Right cardiac atrium (tissue), 5 donors: Measurements from ENCODE around the gene HES4. TPM values are rescaled to one million over a fixed set of nuclear protein-coding genes. Genes with fewer than 3 reads are reported as not detected.
"Not testable (repeated sequence)": the region's sequence is repeated elsewhere in the genome, so short reads cannot be mapped to it uniquely, and the experiment has no call there.

Experiments
- ATAC-seq, 2 donors: fragments of 200-7000 bp; cut with Tn5 transposase; one replicate each; pipeline versions ENCODE4 v1.8.0 to v1.9.1; 2020; ENCODE audit warnings: moderate library complexity in 2 of 2, mild to moderate bottlenecking in 1 of 2
- DNase-seq, 3 donors: peaks; one replicate each; pipeline ENCODE4 v3.0.0-alpha.2; 2020
- H3K27ac ChIP-seq: one replicate; pipeline ENCODE4 v1.5.1; 2013; ENCODE audit warnings: mild to moderate bottlenecking, low read length, control low read depth, moderate library complexity
- H3K27me3 ChIP-seq: one replicate; pipeline ENCODE4 v1.6.1; 2013; ENCODE audit not compliant: control insufficient read depth, insufficient read depth
- H3K4me1 ChIP-seq: one replicate; pipeline ENCODE4 v1.6.1; 2013; ENCODE audit warnings: low read length; ENCODE audit not compliant: control insufficient read depth, insufficient read depth
- H3K4me3 ChIP-seq: one replicate; pipeline ENCODE4 v1.5.1; 2013; ENCODE audit warnings: low read length, control low read depth
- H3K9me3 ChIP-seq: one replicate; pipeline ENCODE4 v1.6.1; 2013; ENCODE audit warnings: low read length; ENCODE audit not compliant: control insufficient read depth
- WGBS: extraction: QIAGEN DNeasy Blood & Tissue Kit; methylation state at CpG from one replicate; pipeline ENCODE4 v1.1.7; 2013; 5-methylcytosine and 5-hydroxymethylcytosine counted together
- intact Hi-C, 4 donors: fragments of 100-400 bp; cut with DNase I; formaldehyde crosslinking; loops; one replicate each; pipeline versions ENCODE4 v1.11.0 to v1.14.0; 2022 to 2023
- polyA plus RNA-seq: library from polyadenylated mRNA; stranded (reverse); fragments of 200-250 nt; gene quantifications from one replicate; pipeline ENCODE4 v1.2.3, GENCODE V29; 2013
- total RNA-seq, 4 donors: library from RNA; stranded (reverse); fragmentation: NEBNext Ultra II Directional; extraction: Animal tissue kit (Norgen Biotek cat#: 25700); gene quantifications; one replicate each; pipeline ENCODE4 v1.2.1, GENCODE V29; 2021
- donor health status: healthy with polysubstance abuse.
- donor health status: DM: no; HTN: yes; CAD: no.
- donor health status: DM: no; HTN: no; CAD: no.
- donor health status: DM: no; HTN: yes; CAD: no; lungs with severe emphysema.
- donor health status: DM: yes; HTN: yes; CAD: no.

Gene HES4
- total and polyA plus RNA-seq, 5 donors, result 25.7 to 62.5 (median 38.2) TPM

GRCh38 chr1:981955-982558 lies 17.8 kb downstream of the HES4 start, which contains the start of gene PERM1:
Gene PERM1 (minus strand): TSS chr1:982093. CDS start chr1:981029, 1,064 bp downstream.
- intact Hi-C loops, result loop anchor here in 1 of 4 donors (5.0 kb wide), 1 partner anchor 80 kb away; no protein-coding TSS in a partner anchor
- DNase-seq (peak; percentile 70 to 89 (median 85)), ATAC-seq (peak; percentile 67 to 68)
- 52% methylated on average over 28 of the region's 28 CpGs for WGBS
- H3K9me3 ChIP-seq, result no peaks in the 10 kb centered on the region
- peak within 1 kb of the TSS; percentile 81 for H3K27ac ChIP-seq
- H3K4me3 ChIP-seq, result peak within 1 kb of the TSS; percentile 12
- H3K27me3 ChIP-seq, result no peaks in the 10 kb centered on the region
- no peaks in the 10 kb centered on the region for H3K4me1 ChIP-seq

- peak overlapping the region; percentile 81 for H3K27ac ChIP-seq
- H3K27me3 ChIP-seq, result no peaks in the 10 kb centered on the region
- H3K4me3 ChIP-seq, result peak overlapping the region; percentile 12
- ATAC-seq (peak; percentile 3 to 9), DNase-seq (peak; percentile 30 to 73 (median 58))
- no peaks in the 10 kb centered on the region for H3K4me1 ChIP-seq
- WGBS, result 75% methylated on average over 21 of the region's 21 CpGs
- intact Hi-C loops, result loop anchor here in 1 of 4 donors (5.0 kb wide), 1 partner anchor 81 kb away; no protein-coding TSS in a partner anchor
- no peaks in the 10 kb centered on the region for H3K9me3 ChIP-seq
Measured at GRCh38 chr1:981491-981954, 18.4 kb downstream of the HES4 start.

- 55% methylated on average over 35 of the region's 35 CpGs for WGBS
- Histone ChIP-seq H3K27me3 (no peaks in the 10 kb centered on the region), H3K27ac (peak overlapping the region; percentile 81), H3K9me3 (no peaks in the 10 kb centered on the region), H3K4me3 (peak overlapping the region; percentile 22), H3K4me1 (no peaks in the 10 kb centered on the region)
- intact Hi-C loops, result loop anchor here in 1 of 4 donors (5.0 kb wide), 1 partner anchor 82 kb away; no protein-coding TSS in a partner anchor
- ATAC-seq (peak; percentile 62 to 69), DNase-seq (peak; percentile 65 to 91 (median 86))
Measured at GRCh38 chr1:980602-981395, 19.1 kb downstream of the HES4 start.

DNA sequence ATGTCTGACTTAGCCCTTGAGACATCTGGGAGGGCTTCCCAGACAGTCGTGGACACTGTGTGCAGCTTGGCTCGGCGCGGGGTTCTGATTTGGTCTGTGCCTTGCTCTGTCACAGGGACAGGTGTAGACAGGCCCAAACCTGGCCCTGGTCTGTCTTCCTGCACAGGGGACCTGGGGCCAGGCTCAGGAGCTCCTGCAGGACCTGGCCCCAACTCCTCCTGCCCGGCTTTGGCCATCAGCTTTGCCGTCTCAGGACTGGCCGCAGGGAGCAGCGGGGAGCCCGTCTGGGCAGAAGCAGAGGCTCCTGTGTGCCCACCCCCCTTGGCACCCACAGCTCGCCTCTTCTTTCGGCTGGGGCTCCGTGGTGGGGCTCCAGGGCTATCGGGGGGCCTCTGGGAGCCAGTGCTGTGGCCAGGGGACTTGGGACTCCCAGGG lies 19.7 kb downstream of the HES4 start:
- 64% methylated on average over 13 of the region's 13 CpGs for WGBS
- intact Hi-C loops, result loop anchor here in 1 of 4 donors (5.0 kb wide), 1 partner anchor 82 kb away; no protein-coding TSS in a partner anchor
- Histone ChIP-seq H3K4me1 (no peaks in the 10 kb centered on the region), H3K27ac (peak overlapping the region; percentile 1), H3K4me3 (peak overlapping the region; percentile 22), H3K27me3 (no peaks in the 10 kb centered on the region), H3K9me3 (no peaks in the 10 kb centered on the region)
- DNase-seq (peak in 2 of 3 donors; percentile 54 to 57), ATAC-seq (peak in 1 of 2 donors; percentile 1)

- Histone ChIP-seq H3K4me3 (no peak overlapping the region), H3K4me1 (no peaks in the 10 kb centered on the region), H3K27ac (no peak overlapping the region), H3K9me3 (no peaks in the 10 kb centered on the region), H3K27me3 (no peaks in the 10 kb centered on the region)
- ATAC-seq (no peak), DNase-seq (no peak)
- WGBS, result 94% methylated on average over 9 of the region's 9 CpGs
- intact Hi-C loops, result loop anchor here in 1 of 4 donors (5.0 kb wide), 1 partner anchor 83 kb away; no protein-coding TSS in a partner anchor
Measured at GRCh38 chr1:979744-980072, 20.2 kb downstream of the HES4 start.

DNA sequence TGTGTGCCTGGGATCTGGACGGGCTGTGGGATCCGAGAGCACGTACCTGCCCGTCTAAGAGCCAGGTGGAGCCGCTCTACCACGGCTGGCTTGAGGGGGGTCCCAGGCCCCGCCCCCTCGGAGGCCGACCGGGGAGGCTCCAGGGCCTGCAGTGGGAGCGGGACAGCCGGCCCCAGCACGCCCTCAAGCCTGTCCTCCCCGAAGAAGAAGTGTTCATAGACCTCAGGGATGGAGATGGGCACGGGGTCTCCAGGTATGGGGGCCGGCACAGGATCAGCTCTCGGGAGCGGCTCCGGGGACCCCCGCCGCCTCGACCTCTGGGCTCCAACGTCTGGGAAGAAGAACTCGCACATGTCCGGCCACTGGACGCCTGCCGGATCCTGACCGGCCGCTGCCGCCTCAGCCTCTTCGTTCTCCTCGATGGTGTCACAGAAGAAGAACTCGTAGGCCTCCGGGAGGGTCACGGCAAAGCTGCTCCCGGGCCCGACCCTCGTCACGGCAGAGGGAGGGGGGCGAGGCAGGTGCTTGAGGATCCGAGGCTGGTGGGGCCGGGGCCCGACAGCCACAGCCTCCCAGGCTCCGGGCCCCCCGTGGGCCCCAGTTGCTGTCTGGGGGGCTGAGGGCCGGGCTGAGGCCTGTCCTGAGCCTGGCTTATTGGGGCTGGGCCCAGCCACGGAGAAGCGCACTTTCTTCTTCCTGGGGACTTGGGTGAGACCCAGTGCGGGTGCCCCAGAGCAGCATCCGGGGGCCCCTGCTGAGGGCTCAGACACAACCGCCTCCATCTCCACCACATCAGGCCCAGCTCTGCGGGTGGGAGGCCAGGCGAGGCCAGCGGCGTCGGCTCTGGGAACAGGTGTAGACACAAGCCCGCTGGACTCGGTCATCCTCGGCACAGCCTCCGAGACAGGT lies 20.8 kb downstream of the HES4 start:
- H3K4me3 ChIP-seq, result no peak overlapping the region
- 87% methylated on average over 60 of the region's 60 CpGs for WGBS
- DNase-seq (peak; percentile 16 to 54 (median 50)), ATAC-seq (no peak)
- no peak overlapping the region for H3K27ac ChIP-seq
- intact Hi-C loops, result no loop called here
- H3K4me1 ChIP-seq, result no peaks in the 10 kb centered on the region
- no peaks in the 10 kb centered on the region for H3K27me3 ChIP-seq
- H3K9me3 ChIP-seq, result no peaks in the 10 kb centered on the region

DNA sequence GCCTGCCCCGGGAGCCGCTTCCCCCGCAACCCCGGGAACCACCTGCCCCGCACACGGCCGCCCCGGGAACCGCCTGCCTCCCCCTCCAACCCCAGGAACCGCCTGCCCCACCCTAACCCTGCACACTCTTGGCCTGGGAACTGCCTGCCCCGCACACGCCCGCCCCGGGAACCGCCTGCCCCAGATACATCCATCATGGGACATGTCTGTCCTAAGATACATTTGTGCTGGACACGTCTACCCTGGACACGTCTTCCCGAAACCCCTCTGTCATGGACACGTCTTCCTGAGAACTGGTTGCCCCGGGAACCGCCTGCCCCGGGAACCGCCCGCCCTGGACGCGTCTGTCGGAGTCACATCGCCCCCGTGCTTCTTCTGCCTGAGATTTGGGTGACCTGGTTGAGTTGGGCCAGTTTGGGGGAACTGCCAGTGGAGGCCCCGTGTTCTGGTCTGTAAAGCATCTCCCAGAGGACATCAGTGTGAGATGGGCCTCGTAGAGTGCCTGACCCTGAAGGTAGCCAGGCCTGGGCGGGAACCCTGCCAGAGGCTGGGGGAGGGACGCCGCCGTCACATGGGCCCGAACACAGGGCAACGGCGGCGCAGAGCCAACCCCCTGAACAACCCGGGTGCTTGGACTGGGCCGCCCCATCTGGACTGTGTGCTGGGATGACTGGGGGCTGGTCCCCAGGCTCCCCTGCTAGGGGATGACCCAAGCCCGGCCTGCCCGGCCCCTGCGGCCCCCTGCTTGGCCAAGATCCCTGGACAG lies 21.6 kb downstream of the HES4 start:
- Histone ChIP-seq H3K9me3 (no peaks in the 10 kb centered on the region), H3K4me1 (no peaks in the 10 kb centered on the region), H3K4me3 (no peak overlapping the region), H3K27me3 (no peaks in the 10 kb centered on the region), H3K27ac (no peak overlapping the region)
- DNase-seq, result peak in 2 of 3 donors; percentile 18 to 68
- no peak for ATAC-seq
- 88% methylated on average over 44 of the region's 44 CpGs for WGBS
- intact Hi-C loops, result no loop called here

DNA sequence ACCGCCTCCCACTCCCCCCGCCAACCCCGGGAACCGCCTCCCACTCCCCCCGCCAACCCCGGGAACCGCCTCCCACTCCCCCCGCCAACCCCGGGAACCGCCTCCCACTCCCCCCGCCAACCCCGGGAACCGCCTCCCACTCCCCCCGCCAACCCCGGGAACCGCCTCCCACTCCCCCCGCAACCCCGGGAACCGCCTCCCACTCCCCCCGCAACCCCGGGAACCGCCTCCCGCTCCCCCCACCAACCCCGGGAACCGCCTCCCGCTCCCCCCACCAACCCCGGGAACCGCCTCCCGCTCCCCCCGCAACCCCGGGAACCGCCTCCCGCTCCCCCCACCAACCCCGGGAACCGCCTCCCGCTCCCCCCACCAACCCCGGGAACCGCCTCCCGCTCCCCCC lies 23.1 kb downstream of the HES4 start:
- ATAC-seq, H3K9me3 ChIP-seq, H3K4me3 ChIP-seq, intact Hi-C loops, H3K27me3 ChIP-seq, H3K27ac ChIP-seq, H3K4me1 ChIP-seq: not testable (repeated sequence)
- DNase-seq, result peak; percentile 35 to 87 (median 64)
- WGBS, result 72% methylated on average over 20 of the region's 39 CpGs

DNA sequence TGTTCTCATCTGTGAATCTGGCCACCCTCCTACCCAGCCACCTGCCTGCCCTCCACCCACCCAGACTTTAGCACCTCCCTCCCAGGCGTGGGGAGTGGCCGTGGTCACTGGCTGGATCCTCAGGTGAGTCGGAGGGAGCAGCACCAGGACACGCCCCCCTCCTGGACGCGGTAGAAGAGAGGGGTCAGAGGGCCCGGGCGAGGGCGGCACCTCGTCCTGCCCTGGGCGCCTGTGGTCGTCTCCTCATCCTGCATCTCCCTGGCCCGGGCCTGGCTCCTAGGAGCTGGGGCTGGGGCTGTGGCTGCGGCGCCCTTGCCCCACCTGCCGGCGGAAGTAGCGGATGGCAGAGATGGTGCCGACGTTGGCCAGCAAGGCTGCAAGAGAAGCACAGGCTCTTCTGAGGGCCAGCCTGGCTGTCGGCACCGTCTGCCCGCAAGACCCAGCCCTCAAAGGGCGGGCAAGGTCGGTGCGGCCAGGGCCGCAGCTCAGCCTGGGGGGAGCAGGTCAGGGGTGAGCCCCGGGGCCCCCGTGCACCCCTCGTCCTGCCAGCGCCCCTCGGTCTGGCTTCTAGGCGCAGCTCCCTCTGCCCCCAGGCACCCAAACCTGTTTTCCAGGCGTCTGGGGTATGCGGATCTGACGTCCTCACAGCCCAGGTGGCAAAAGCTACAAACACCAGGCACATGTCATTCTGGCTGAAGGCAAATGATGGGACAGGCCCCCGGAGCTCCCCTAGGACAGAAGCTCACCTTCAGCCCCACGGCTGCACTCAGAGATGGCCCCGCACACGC lies 23.8 kb downstream of the HES4 start:
- DNase-seq, result peak; percentile 37 to 83 (median 73)
- intact Hi-C loops, result no loop called here
- H3K27ac ChIP-seq, result peak overlapping the region; percentile 2
- H3K4me1 ChIP-seq, result no peaks in the 10 kb centered on the region
- no peaks in the 10 kb centered on the region for H3K9me3 ChIP-seq
- ATAC-seq, result peak in 1 of 2 donors; percentile 16
- no peak overlapping the region for H3K4me3 ChIP-seq
- H3K27me3 ChIP-seq, result no peaks in the 10 kb centered on the region
- 7% methylated on average over 40 of the region's 40 CpGs for WGBS
